ENCODE results near the gene BDH2. TPM values are rescaled to one million over a fixed set of nuclear protein-coding genes. Genes with fewer than 3 reads are reported as not detected.

Gene BDH2
- total RNA-seq, 1 experiment from 2014 or later: 40.2 TPM

GRCh38 chr4:103105558-103106356 lies 6.1 kb upstream of the BDH2 start:
- H3K9me3 ChIP-seq (ENCODE audit: control insufficient read depth, low read depth, low read length): no peaks in the 10 kb centered on the region
- H4K5ac ChIP-seq (ENCODE audit: insufficient read length, low read depth, low read length): no peak overlapping the region
- H3K79me2 ChIP-seq (ENCODE audit: insufficient read depth, low read length): no peaks in the 10 kb centered on the region
- no peak overlapping the region for H3K23ac ChIP-seq (ENCODE audit: insufficient read length, low read depth, low read length)
- no peak overlapping the region for H4K8ac ChIP-seq (replicated peaks; ENCODE audit: insufficient read length, low read depth, low read length)
- H3T11ph ChIP-seq (ENCODE audit: low read length): no peak overlapping the region
- no peak overlapping the region for H2AFZ ChIP-seq (ENCODE audit: low read length)
- no peak overlapping the region for H2AK5ac ChIP-seq (ENCODE audit: insufficient read length, low read length)
- no peaks in the 10 kb centered on the region for H3K27me3 ChIP-seq (ENCODE audit: insufficient read depth, low read length)
- Mint-ChIP-seq H3K27me3 (ENCODE audit: low read depth) (no peaks in the 10 kb centered on the region), H3K9me3 (no peaks in the 10 kb centered on the region), H3K27ac (peak overlapping the region in 2 of 3 experiments; percentile 59 to 85; a peak in 2 of 7 replicates), H3K4me1 (no peaks in the 10 kb centered on the region), H3K36me3 (ENCODE audit: insufficient read depth in 1 of 3, low read depth in 3 of 3) (peaks cover 18 to 43% (median 39%) of the 10 kb centered on the region in 3 experiments; a peak in 6 of 7 replicates), H3K4me3 (no peak overlapping the region)
- H3K27ac ChIP-seq (ENCODE audit: insufficient read length, low read depth, low read length): no peak overlapping the region
- no peak overlapping the region for H3K4ac ChIP-seq (ENCODE audit: low read depth, low read length)
- H3K4me2 ChIP-seq (ENCODE audit: insufficient read depth, insufficient read length, low read length): no peak overlapping the region
- H3K9ac ChIP-seq (ENCODE audit: extremely low read depth, insufficient read length, low read length): no peak overlapping the region
- H2BK20ac ChIP-seq (ENCODE audit: low read depth, low read length, poor library complexity, severe bottlenecking): no peak overlapping the region
- no peak for DNase-seq
- H3K18ac ChIP-seq (ENCODE audit: insufficient read length, low read depth, low read length): no peak overlapping the region
- no peak overlapping the region for H2BK120ac ChIP-seq (ENCODE audit: low read depth, low read length, poor library complexity, severe bottlenecking)
- TF ChIP-seq CTCF (conservative IDR thresholded peaks at IDR 0.05): no peak
- H3K79me1 ChIP-seq (ENCODE audit: insufficient read depth, low read depth, low read length, poor library complexity, severe bottlenecking): no peaks in the 10 kb centered on the region
- no CpG with 5 or more reads among the region's 2 CpGs for WGBS (ENCODE audit: extremely low coverage, insufficient read length, low lambda C conversion rate)
- H4K91ac ChIP-seq (ENCODE audit: insufficient read length, low read depth, low read length): no peak overlapping the region
- no peak overlapping the region for H3K14ac ChIP-seq (ENCODE audit: insufficient read depth, low read length)
- no peaks in the 10 kb centered on the region for H3K4me1 ChIP-seq (ENCODE audit: insufficient read depth, low read length)
- H2BK15ac ChIP-seq (ENCODE audit: low read depth, low read length): no peak overlapping the region
- H3K23me2 ChIP-seq (ENCODE audit: insufficient read length, low read depth, low read length, poor library complexity, severe bottlenecking): no peaks in the 10 kb centered on the region
- H2BK12ac ChIP-seq (ENCODE audit: insufficient read length, low read depth, low read length): no peak overlapping the region
- no peak overlapping the region for H3K56ac ChIP-seq (ENCODE audit: insufficient read length, low read depth, low read length)
- no peaks in the 10 kb centered on the region for H4K20me1 ChIP-seq (ENCODE audit: control insufficient read depth, insufficient read depth, insufficient read length)
- H2BK5ac ChIP-seq (ENCODE audit: insufficient read length, low read length): no peak overlapping the region

Data from H9 (cell line).